Measurements from ENCODE around the gene TWSG1.
"Not testable (repeated sequence)": the region's sequence is repeated elsewhere in the genome, so short reads cannot be mapped to it uniquely, and the experiment has no call there.

The TWSG1 gene

DNA sequence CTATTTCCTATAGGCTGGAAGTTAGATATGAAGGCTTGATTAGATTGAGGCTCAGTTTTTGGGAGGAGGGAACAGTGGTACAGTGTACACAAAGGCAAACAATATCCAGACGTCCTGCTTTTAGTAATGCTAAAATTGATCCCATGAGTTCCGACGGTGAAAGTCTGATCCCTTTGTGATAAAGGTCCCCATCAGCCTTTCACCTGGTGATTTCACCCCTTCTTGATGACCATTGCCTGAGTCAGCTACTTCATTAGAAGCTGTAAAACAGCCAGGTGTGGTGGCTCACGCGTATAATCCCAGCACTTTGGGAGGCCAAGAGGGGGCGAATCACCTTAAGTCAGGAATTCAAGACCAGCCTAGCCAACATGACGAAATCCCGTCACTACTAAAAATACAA lies 29.7 kb downstream of the TWSG1 start:
- no peak for DNase-seq (ENCODE audit: insufficient read length)
- FAIRE-seq, result no peak
- TF ChIP-seq TAF1 (IDR thresholded peaks at IDR 0.05; ENCODE audit: borderline replicate concordance, low read depth, low read length) (no peak), POLR2A (IDR thresholded peaks at IDR 0.05; ENCODE audit: low read depth, low read length) (no peak), POLR2AphosphoS5 (IDR thresholded peaks at IDR 0.05; ENCODE audit: low read depth, low read length) (no peak)

DNA sequence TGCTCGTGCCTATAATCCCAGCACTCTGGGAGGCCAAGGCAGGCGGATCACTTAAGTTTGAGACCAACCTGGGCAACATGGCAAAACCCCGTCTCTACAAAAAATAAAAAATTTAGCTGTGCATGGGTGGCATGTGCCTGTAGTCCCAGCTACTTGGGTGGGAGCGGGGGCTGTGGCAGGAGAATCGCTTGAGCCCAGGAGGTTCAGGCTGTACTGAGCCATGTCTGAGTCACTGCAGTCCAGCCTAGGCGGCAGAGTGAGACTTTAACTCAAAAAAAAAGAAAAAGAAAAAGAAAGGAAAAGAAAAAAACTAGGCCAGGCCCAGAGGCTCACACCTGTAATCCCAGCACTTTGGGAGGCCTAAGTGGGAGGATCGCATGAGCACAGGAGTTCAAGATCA lies 30.8 kb downstream of the TWSG1 start:
- TF ChIP-seq POLR2A (IDR thresholded peaks at IDR 0.05; ENCODE audit: low read depth, low read length), result no peak
- TF ChIP-seq POLR2AphosphoS5 (IDR thresholded peaks at IDR 0.05; ENCODE audit: low read depth, low read length), result no peak
- TF ChIP-seq TAF1 (IDR thresholded peaks at IDR 0.05; ENCODE audit: borderline replicate concordance, low read depth, low read length), result no peak
- FAIRE-seq, result no peak
- no peak for DNase-seq (ENCODE audit: insufficient read length)

DNA sequence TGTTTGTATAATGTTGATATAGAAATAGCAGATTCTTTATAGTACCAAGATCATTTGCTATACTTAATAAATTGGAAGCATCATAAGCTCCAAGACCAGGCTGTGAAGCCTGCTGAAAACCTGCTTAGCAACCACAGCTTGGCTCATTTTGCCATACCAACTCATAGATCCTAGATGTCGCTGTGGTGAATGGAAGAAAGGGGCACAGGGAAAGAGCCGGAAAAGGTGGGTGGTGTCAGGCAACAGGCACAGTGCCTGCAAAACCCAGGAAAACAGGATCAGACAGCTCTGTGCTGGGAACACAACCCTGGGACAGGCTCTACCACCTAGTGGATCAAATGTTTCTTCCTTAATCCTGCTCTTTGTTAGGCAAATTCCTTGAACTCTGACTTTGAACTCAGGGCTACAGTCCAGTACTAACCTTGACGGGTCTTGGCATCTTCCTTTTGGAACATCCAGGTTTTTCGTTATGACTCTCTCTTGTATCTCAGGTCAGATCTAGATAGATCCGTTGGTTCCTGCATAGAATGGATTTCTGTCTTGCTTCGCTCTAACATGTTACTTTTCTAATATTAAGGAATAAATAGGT lies 31.6 kb downstream of the TWSG1 start:
- TF ChIP-seq POLR2AphosphoS5 (IDR thresholded peaks at IDR 0.05; ENCODE audit: low read depth, low read length) (no peak), TAF1 (IDR thresholded peaks at IDR 0.05; ENCODE audit: borderline replicate concordance, low read depth, low read length) (no peak), POLR2A (IDR thresholded peaks at IDR 0.05; ENCODE audit: low read depth, low read length) (no peak)
- FAIRE-seq, result no peak
- DNase-seq (ENCODE audit: insufficient read length), result no peak

DNA sequence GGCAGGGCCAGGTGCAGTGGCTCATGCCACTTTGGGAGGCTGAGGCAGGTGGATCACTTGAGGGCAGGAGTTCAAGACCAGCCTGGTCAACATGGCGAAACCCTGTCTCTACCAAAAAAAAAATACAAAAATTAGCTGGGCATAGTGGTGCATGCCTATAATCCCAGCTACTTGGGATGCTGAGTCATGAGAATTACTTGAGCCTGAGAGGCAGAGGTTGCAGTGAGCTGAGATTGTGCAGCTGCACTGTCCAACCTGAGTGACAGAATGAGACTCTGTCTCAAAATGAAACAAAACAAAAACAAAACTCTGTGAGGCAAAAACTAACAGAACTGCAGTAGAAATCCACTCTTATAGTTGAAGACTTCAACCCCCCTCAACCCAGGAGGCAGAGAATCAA lies 38.7 kb downstream of the TWSG1 start:
- FAIRE-seq; DNase-seq (ENCODE audit: insufficient read length): not testable (repeated sequence)

DNA sequence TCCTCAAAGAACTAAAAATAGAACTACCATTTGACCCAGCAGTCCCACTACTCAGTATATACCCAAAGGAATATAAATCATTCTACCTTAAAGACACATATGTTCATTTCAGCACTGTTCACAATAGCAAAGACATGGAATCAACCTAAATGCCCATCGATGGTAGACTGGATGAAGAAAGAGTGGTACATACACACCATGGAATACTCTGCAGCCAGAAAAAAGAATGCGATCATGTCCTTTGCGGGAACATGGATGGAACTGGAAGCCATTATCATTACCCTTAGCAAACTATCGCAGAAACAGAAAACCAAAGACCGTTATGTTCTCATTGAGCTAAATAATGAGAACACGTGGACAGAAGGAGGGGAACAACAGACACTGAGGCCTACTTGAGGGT lies 44.5 kb downstream of the TWSG1 start:
- no peak for TF ChIP-seq POLR2AphosphoS5 (IDR thresholded peaks at IDR 0.05; ENCODE audit: low read depth, low read length)
- no peak for TF ChIP-seq TAF1 (IDR thresholded peaks at IDR 0.05; ENCODE audit: borderline replicate concordance, low read depth, low read length)
- no peak for TF ChIP-seq POLR2A (IDR thresholded peaks at IDR 0.05; ENCODE audit: low read depth, low read length)
- no peak for DNase-seq (ENCODE audit: insufficient read length)
- FAIRE-seq, result no peak

DNA sequence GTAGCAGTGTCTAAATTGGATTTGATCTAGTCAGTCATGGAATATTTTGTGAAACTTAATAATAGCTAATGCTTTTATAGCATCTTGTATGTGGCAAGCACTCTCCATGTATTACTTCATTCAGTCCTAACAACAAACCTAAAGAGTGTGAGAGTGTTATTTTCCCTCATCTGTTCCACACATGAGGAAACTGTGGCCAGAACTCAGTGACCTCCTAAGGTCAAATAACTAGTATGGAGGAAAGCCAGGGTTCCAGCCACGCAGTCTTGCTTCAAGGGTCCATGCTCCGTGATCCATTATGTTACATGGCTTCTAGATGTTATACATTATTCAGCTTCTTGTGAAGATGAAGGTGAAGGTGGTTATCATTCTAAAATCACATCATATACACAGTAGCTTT lies 45.5 kb downstream of the TWSG1 start:
- FAIRE-seq, result no peak

DNA sequence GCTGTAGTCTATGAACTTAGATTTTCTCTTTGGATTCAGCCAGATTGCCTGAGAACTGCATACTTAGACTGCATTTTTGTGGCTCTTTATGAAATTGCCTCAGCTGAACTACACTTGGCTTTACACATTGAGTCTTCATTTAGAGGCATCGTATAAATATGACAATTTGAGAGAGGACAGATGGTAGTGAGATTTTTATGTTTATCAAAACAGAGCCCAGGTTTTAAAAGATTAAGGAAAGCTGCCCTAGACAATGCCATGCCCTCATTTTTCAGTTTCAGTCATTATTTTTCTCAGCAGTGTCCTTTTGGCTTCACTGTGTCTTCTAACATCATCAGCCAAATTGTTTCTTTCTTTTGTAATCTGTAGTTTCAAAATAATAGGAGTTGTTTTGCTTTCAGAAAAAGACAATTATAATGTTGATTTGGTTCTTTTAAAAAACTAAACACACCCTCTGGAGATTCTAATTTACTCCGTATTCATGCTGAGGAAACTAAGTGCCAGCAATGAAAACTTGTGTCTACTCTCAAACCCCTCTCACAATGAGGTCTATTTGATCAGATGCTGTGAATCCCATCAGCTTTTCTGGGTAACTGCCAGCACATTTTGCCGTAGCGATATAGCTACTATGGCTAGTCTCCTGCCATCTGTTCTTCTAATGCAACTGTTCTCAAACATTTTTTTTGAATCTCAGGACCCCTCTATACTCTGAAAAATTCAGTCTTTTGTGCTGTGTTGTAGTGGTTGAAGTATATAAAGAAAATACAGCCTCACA lies 46.2 kb downstream of the TWSG1 start:
- DNase-seq (ENCODE audit: insufficient read length) (no peak), FAIRE-seq (no peak)
- TF ChIP-seq TAF1 (IDR thresholded peaks at IDR 0.05; ENCODE audit: borderline replicate concordance, low read depth, low read length), result no peak
- no peak for TF ChIP-seq POLR2A (IDR thresholded peaks at IDR 0.05; ENCODE audit: low read depth, low read length)
- no peak for TF ChIP-seq POLR2AphosphoS5 (IDR thresholded peaks at IDR 0.05; ENCODE audit: low read depth, low read length)

More for the DNA sequence above, 45.5 kb downstream of the TWSG1 start:
- no peak for DNase-seq (ENCODE audit: insufficient read length)
- TF ChIP-seq TAF1 (IDR thresholded peaks at IDR 0.05; ENCODE audit: borderline replicate concordance, low read depth, low read length) (no peak), POLR2AphosphoS5 (IDR thresholded peaks at IDR 0.05; ENCODE audit: low read depth, low read length) (no peak), POLR2A (IDR thresholded peaks at IDR 0.05; ENCODE audit: low read depth, low read length) (no peak)

DNA sequence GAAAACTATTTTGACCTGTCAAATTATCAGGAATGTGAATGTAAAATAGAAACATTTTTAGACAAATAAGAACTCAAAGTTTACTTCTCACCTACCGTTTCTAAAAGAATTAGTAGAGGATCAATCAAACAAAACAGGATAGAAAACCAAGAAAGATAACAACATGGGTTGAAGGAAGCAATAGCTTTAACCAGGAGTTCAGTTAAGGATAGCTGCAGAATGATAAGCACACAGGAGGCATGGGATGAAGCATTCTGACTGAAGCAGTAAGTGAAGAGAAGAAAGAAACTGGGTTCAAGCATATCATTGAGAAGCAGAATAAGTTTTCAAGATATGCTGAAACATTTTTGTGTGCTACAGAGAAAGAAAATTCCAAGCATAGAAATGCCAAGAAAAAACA lies 52.3 kb downstream of the TWSG1 start:
- no peak for FAIRE-seq
- TF ChIP-seq POLR2AphosphoS5 (IDR thresholded peaks at IDR 0.05; ENCODE audit: low read depth, low read length) (no peak), POLR2A (IDR thresholded peaks at IDR 0.05; ENCODE audit: low read depth, low read length) (no peak), TAF1 (IDR thresholded peaks at IDR 0.05; ENCODE audit: borderline replicate concordance, low read depth, low read length) (no peak)
- no peak for DNase-seq (ENCODE audit: insufficient read length)

DNA sequence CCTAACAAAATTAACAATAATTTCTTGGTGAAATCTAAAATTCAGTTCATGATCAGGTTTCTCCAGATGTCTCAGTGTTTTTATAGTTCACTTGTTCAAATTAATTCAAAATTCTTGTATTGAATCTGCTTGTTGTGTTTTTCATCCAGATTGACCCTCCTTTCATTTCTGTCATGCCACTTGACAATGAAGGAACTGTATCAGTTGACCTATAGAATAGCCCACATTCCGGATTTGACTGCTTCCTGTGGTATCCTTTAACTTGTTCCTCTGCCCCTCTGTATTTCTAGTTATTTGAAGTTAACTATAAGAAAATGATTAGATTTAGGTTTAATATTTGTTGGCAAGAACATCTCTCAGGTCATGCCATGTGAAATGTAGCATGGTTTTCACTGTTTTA lies 53.3 kb downstream of the TWSG1 start:
- FAIRE-seq, result no peak
- no peak for TF ChIP-seq POLR2A (IDR thresholded peaks at IDR 0.05; ENCODE audit: low read depth, low read length)
- no peak for TF ChIP-seq TAF1 (IDR thresholded peaks at IDR 0.05; ENCODE audit: borderline replicate concordance, low read depth, low read length)
- no peak for TF ChIP-seq POLR2AphosphoS5 (IDR thresholded peaks at IDR 0.05; ENCODE audit: low read depth, low read length)
- DNase-seq (ENCODE audit: insufficient read length), result no peak

DNA sequence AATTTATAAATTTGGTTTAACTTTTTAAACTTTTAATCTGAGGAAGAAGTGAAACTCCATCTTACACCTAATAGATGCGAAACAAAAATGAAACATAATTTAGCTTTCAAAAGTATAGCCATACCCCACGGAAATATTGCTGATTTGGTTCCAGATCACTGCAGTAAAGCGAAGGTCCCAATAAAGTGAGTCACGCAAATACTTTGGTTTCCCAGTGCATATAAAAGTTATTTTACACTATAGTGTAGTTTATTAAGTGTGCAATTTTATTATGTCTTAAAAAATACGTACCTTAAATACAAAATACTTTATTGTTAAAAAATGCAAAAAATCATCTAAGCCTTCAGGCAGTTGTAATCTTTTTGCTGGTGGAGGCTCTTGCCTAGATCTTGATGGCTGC lies 55.1 kb downstream of the TWSG1 start:
- FAIRE-seq, result no peak
- no peak for DNase-seq (ENCODE audit: insufficient read length)

DNA sequence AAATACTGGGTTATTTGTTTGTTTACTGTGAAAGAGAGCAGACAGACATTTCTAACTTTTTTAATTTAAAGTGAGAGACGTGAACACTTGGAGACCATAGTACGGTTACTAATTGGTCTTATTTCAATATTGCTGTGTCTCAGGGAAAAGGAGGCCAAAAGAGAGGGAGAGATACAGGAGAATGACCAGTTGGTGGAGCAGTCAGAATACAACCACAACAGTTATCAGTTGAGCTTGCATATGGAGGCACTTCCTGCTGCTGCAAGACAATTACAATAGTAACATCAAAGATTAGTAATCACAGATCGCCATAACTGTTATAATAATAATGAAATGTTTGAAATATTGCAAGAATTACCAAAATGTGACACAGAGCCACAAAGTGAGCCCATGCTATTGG lies 58.2 kb downstream of the TWSG1 start:
- DNase-seq (ENCODE audit: insufficient read length) (no peak), FAIRE-seq (no peak)
- no peak for TF ChIP-seq POLR2A (IDR thresholded peaks at IDR 0.05; ENCODE audit: low read depth, low read length)
- no peak for TF ChIP-seq TAF1 (IDR thresholded peaks at IDR 0.05; ENCODE audit: borderline replicate concordance, low read depth, low read length)
- TF ChIP-seq POLR2AphosphoS5 (IDR thresholded peaks at IDR 0.05; ENCODE audit: low read depth, low read length), result no peak

More for the DNA sequence above, 55.1 kb downstream of the TWSG1 start:
- no peak for TF ChIP-seq TAF1 (IDR thresholded peaks at IDR 0.05; ENCODE audit: borderline replicate concordance, low read depth, low read length)
- no peak for TF ChIP-seq POLR2AphosphoS5 (IDR thresholded peaks at IDR 0.05; ENCODE audit: low read depth, low read length)
- no peak for TF ChIP-seq POLR2A (IDR thresholded peaks at IDR 0.05; ENCODE audit: low read depth, low read length)

DNA sequence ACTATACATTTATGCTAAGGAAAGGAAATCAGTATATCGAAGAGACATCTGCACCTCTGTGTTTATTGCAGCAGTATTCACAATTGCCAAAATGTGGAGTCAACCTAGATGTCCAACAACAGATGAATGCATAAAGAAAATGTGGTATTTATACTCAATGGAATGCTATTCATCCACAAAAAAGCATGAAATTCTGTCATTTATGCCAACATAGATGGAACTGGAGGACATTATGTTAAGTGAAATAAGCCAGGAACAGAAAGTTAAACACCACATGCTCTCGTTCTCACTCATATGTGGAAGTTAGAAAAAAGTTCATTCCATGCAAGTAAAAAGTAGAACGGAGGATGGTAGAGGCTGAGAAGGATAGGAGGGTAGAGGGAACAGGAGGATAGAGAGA lies 59.5 kb downstream of the TWSG1 start:
- no peak for TF ChIP-seq POLR2A (IDR thresholded peaks at IDR 0.05; ENCODE audit: low read depth, low read length)
- TF ChIP-seq POLR2AphosphoS5 (IDR thresholded peaks at IDR 0.05; ENCODE audit: low read depth, low read length), result no peak
- TF ChIP-seq TAF1 (IDR thresholded peaks at IDR 0.05; ENCODE audit: borderline replicate concordance, low read depth, low read length), result no peak
- FAIRE-seq, result no peak
- no peak for DNase-seq (ENCODE audit: insufficient read length)
